H1 (cell line): ENCODE results near the gene ELFN2. TPM values are rescaled to one million over a fixed set of nuclear protein-coding genes. Genes with fewer than 3 reads are reported as not detected.

Experiments
- BACH1 ChIP-seq: IDR thresholded peaks from 2 replicates; pipeline ENCODE4 v1.6.1; 2012; ENCODE audit warnings: low read length, improper control_type of control experiment
- BCL11A ChIP-seq, 2 experiments: IDR thresholded peaks; one replicate each; pipeline ENCODE4 v1.6.1; 2011; ENCODE audit warnings: low read depth in 2 of 2, low read length in 2 of 2, mild to moderate bottlenecking in 2 of 2
- CEBPB ChIP-seq: IDR thresholded peaks from 2 replicates; pipeline ENCODE4 v1.6.1; 2012; ENCODE audit warnings: low read depth, low read length
- EZH2 ChIP-seq: fragments of 200-600 bp; sonication (generic); IDR thresholded peaks from 2 replicates; pipeline ENCODE4 v1.7.1; 2012; ENCODE audit warnings: low read depth, mild to moderate bottlenecking, moderate library complexity, low read length, inconsistent platforms; ENCODE audit not compliant: severe bottlenecking
- KDM1A ChIP-seq: fragments of 200-600, 300-600 bp; sonication (generic); IDR thresholded peaks from 2 replicates; pipeline ENCODE4 v1.7.1; 2016; ENCODE audit warnings: mild to moderate bottlenecking, low read length, borderline replicate concordance
- KDM4A ChIP-seq: IDR thresholded peaks from one replicate; pipeline ENCODE4 v1.7.1; 2012; ENCODE audit warnings: low read depth, mild to moderate bottlenecking, moderate library complexity, low read length, inconsistent platforms; ENCODE audit not compliant: severe bottlenecking
- NRF1 ChIP-seq: IDR thresholded peaks from 2 replicates; pipeline ENCODE4 v1.6.1; 2011; ENCODE audit warnings: mild to moderate bottlenecking, low read depth, low read length, improper control_type of control experiment
- RNF2 ChIP-seq: fragments of 200-900, 300-1000 bp; sonication (generic); IDR thresholded peaks from 2 replicates; pipeline ENCODE4 v1.7.1; 2016; ENCODE audit warnings: borderline replicate concordance, low read depth, mild to moderate bottlenecking, antibody characterized with exemption, low read length; ENCODE audit not compliant: poor library complexity, severe bottlenecking; ENCODE audit errors: missing control alignments
- USF2 ChIP-seq: IDR thresholded peaks from 2 replicates; pipeline ENCODE4 v1.6.1; 2011; ENCODE audit warnings: low read length, improper control_type of control experiment
- polyA plus RNA-seq, 7 experiments: library from polyadenylated mRNA; depleted of rRNA in 3 of 7; stranded (reverse) in 5 of 7; unstranded in 2 of 7; fragments of >200 nt in 5 of 7; fragments of 200-250 nt in 2 of 7; gene quantifications; 1 replicate in 5 of 7; 2 replicates in 1 of 7; 4 replicates in 1 of 7; pipeline versions ENCODE4 v1.2.1 to v1.2.3, GENCODE V29; 2011 to 2013; ENCODE audit warnings: missing spikeins in 2 of 7, mixed read lengths in 2 of 7
- total RNA-seq: library from RNA; stranded (reverse); fragmentation: NEBNext Ultra II Directional; extraction: Animal tissue kit (Norgen Biotek cat#: 25700); gene quantifications from 2 replicates; pipeline ENCODE4 v1.2.1, GENCODE V29; 2021

ELFN2 gene
- total and polyA plus RNA-seq, 2 of the 8 experiments (the other 6 are each of a cell fraction or from before 2014, with no cell fraction given), result 0.63 to 0.88 TPM

GRCh38 chr22:37320726-37321677 is 106.3 kb downstream of the ELFN2 start (continued):
- no peak for TF ChIP-seq KDM4A
- TF ChIP-seq BACH1, result no peak
- TF ChIP-seq BCL11A (IDR thresholded peaks at IDR 0.05; ENCODE audit: low read depth in 2 of 2, low read length in 2 of 2), result no peak
- TF ChIP-seq RNF2, result no peak
- TF ChIP-seq KDM1A, result no peak
- no peak for TF ChIP-seq NRF1
- no peak for TF ChIP-seq CEBPB
- TF ChIP-seq EZH2, result no peak
- TF ChIP-seq USF2, result no peak
